RWPE2 (cell line): ENCODE results near the gene CFAP126.

Source experiments
- ATAC-seq: fragments of 200-7000 bp; cut with Tn5 transposase; 3 replicates; pipeline ENCODE4 v1.9.1; 2021; ENCODE audit warnings: low read depth
- DNase-seq: peaks from one replicate; pipeline ENCODE4 v3.0.0-alpha.2; 2020; ENCODE audit warnings: low spot score
- H3K27ac ChIP-seq: fragments of 450-650 bp; 2 replicates; pipeline ENCODE4 v1.5.1; 2017; ENCODE audit warnings: mild to moderate bottlenecking; ENCODE audit not compliant: poor library complexity, severe bottlenecking
- H3K27me3 ChIP-seq: fragments of 250-450 bp; sonication (Bioruptor Pico); 2 replicates; pipeline ENCODE4 v1.5.1; 2021; ENCODE audit warnings: mild to moderate bottlenecking, moderate library complexity; ENCODE audit not compliant: insufficient read depth, poor library complexity, severe bottlenecking
- H3K36me3 ChIP-seq: fragments of 250-450 bp; sonication (Bioruptor Pico); 2 replicates; pipeline ENCODE4 v1.5.1; 2020; ENCODE audit warnings: low read depth, mild to moderate bottlenecking, moderate library complexity
- H3K4me1 ChIP-seq: fragments of 250-450 bp; sonication (Bioruptor Pico); 2 replicates; pipeline ENCODE4 v1.5.1; 2021; ENCODE audit warnings: mild to moderate bottlenecking, moderate library complexity; ENCODE audit not compliant: insufficient read depth, poor library complexity, severe bottlenecking
- H3K4me3 ChIP-seq: fragments of 250-450 bp; sonication (Bioruptor Pico); 2 replicates; pipeline ENCODE4 v1.5.1; 2021; ENCODE audit warnings: mild to moderate bottlenecking, moderate library complexity; ENCODE audit not compliant: severe bottlenecking
- H3K9me3 ChIP-seq: fragments of 250-450 bp; sonication (Bioruptor Pico); 2 replicates; pipeline ENCODE4 v1.5.1; 2021; ENCODE audit warnings: mild to moderate bottlenecking, moderate library complexity; ENCODE audit not compliant: severe bottlenecking
- TF ChIP-seq, protein P1 (sequence below): fragments of 450-650 bp; IDR thresholded peaks from one replicate; pipeline ENCODE4 v1.5.1; 2017; ENCODE audit warnings: mild to moderate bottlenecking, moderate library complexity; ENCODE audit not compliant: poor library complexity, severe bottlenecking

CFAP126 gene

DNA sequence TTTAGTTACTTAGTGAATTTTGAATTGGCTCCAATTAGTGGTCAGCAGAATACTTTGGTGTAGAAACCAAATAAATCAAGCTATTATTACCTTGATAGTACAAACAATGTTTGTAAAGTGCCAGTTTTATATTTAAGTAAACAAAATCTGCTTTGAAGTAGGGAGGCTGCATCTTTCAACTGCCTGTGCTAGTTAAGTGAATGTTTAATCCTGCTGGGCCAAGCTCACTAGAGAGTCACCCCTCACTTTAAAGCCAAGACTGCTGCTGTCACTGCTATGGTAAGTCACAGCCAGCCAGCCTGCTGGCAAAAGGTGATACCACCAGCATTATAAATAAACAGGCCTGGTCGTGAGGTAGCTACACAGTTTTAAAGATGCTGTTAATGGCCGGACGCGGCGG, 10.3 kb upstream of the CFAP126 start:
- Histone ChIP-seq H3K27me3 (no peaks in the 10 kb centered on the region), H3K27ac (no peak overlapping the region), H3K4me1 (peaks cover 14% of the 10 kb centered on the region), H3K4me3 (no peak overlapping the region), H3K9me3 (no peaks in the 10 kb centered on the region), H3K36me3 (no peaks in the 10 kb centered on the region)
- DNase-seq, result no peak
- no peak for ATAC-seq
- TF ChIP-seq, protein P1, sequence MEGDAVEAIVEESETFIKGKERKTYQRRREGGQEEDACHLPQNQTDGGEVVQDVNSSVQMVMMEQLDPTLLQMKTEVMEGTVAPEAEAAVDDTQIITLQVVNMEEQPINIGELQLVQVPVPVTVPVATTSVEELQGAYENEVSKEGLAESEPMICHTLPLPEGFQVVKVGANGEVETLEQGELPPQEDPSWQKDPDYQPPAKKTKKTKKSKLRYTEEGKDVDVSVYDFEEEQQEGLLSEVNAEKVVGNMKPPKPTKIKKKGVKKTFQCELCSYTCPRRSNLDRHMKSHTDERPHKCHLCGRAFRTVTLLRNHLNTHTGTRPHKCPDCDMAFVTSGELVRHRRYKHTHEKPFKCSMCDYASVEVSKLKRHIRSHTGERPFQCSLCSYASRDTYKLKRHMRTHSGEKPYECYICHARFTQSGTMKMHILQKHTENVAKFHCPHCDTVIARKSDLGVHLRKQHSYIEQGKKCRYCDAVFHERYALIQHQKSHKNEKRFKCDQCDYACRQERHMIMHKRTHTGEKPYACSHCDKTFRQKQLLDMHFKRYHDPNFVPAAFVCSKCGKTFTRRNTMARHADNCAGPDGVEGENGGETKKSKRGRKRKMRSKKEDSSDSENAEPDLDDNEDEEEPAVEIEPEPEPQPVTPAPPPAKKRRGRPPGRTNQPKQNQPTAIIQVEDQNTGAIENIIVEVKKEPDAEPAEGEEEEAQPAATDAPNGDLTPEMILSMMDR, result no peak

DNA sequence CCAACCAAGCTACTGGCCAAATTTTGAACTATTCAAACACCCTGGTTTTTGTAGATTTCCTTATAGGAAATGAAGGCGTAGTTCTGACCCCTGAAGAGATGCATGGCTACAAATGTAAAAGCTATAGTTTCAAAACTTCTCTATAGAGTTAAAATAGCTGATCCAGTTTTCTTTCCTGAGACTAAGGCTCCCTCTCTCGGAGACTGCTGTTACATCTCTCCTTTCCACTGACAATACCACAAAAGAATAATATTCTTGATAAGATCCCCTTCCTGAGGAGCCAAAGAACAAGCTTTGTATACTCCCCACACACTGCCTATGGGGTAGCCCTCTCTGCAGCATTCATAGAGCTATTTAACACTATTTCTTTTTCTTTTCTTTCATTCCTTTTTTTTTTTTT, 6.7 kb upstream of the CFAP126 start:
- Histone ChIP-seq H3K36me3 (no peaks in the 10 kb centered on the region), H3K4me1 (no peaks in the 10 kb centered on the region), H3K27ac (no peak overlapping the region), H3K9me3 (no peaks in the 10 kb centered on the region), H3K4me3 (no peak overlapping the region), H3K27me3 (no peaks in the 10 kb centered on the region)
- DNase-seq (no peak), ATAC-seq (no peak)
- TF ChIP-seq, protein P1, result peak; percentile 13

DNA sequence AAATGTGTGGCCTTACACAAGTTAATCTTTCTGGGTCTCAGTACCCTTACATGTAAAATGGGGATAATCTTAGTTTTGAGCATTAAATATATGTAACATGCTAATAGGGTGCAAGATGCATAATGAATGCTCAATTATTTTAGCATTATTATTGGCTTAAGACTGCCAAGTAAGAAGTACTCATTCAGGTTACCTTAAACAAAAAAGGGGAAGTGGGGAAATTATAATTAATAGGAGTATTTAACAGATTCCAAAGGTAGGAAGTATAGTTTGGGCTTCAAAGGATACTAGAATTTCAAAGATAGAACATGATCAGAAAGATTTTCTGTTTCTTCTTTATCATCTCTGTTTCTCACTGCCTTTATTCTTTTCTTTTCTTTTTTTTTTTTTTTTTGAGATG, 5.8 kb upstream of the CFAP126 start:
- no peaks in the 10 kb centered on the region for H3K9me3 ChIP-seq
- H3K27me3 ChIP-seq, result no peaks in the 10 kb centered on the region
- TF ChIP-seq, protein P1, result no peak
- no peak overlapping the region for H3K27ac ChIP-seq
- DNase-seq (no peak), ATAC-seq (no peak)
- H3K4me1 ChIP-seq, result no peaks in the 10 kb centered on the region
- no peak overlapping the region for H3K4me3 ChIP-seq
- no peaks in the 10 kb centered on the region for H3K36me3 ChIP-seq

DNA sequence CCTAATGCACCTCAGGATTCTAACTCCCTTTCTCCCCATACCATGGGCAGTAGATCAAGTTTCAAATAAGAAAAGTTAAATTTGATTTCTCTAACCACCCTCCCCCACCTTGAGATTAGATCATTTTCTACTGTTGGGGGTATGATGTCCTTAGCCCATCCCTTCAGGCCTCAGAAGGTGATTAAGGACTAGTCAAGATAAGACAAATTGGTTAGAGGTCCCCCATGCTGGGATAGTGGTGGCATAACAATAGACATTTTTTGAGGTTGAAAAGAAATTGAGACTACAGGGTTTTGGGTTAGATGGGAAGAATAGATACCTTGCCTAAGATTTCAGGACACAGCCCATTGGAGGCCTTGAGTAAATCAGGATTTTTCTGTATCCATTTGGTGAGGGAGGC, 2.5 kb downstream of the CFAP126 start:
- no peak overlapping the region for H3K4me3 ChIP-seq
- no peak overlapping the region for H3K27ac ChIP-seq
- no peaks in the 10 kb centered on the region for H3K27me3 ChIP-seq
- ATAC-seq, result no peak
- no peaks in the 10 kb centered on the region for H3K4me1 ChIP-seq
- peaks cover 26% of the 10 kb centered on the region for H3K36me3 ChIP-seq
- no peak for DNase-seq
- TF ChIP-seq, protein P1, result no peak
- H3K9me3 ChIP-seq, result no peaks in the 10 kb centered on the region

DNA sequence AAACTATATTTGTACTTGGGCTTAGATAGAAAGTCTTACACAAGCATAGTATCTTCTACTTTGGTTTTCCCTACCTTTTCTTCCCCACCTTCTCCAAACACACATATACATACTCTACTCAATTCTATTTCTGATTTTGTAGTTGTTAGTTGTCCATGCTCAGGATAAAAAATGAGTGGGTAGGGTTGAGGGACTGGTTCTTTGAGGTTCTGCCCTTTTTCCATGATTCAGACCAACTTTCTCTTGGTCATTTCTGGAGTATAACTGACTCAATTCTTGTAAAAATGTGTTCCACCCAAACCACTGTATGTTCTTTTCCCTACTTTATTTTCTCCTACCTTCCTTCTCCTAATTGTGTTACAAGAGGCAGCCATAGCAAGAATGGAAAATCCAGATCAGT, 3.3 kb downstream of the CFAP126 start:
- Histone ChIP-seq H3K36me3 (peaks cover 28% of the 10 kb centered on the region), H3K9me3 (no peaks in the 10 kb centered on the region), H3K4me3 (no peak overlapping the region), H3K4me1 (no peaks in the 10 kb centered on the region), H3K27me3 (no peaks in the 10 kb centered on the region), H3K27ac (no peak overlapping the region)
- DNase-seq (no peak), ATAC-seq (no peak)
- TF ChIP-seq, protein P1, result no peak
